NCI-H2171 (cell line): Measurements from ENCODE around the gene SCN7A.
"Not testable (repeated sequence)": the region's sequence is repeated elsewhere in the genome, so short reads cannot be mapped to it uniquely, and the experiment has no call there.

Source experiments
- DNase-seq: peaks from one replicate; lab custom pipeline; 2025; lab: John Stamatoyannopoulos, UW

The SCN7A gene

GRCh38 chr2:166454006-166454595, 39.9 kb downstream of the SCN7A start:
- DNase-seq = no peak

GRCh38 chr2:166451468-166451867, 42.6 kb downstream of the SCN7A start:
- no peak for DNase-seq

- no peak for DNase-seq
These were observed 44.6 kb downstream of the SCN7A start for GRCh38 chr2:166449439-166449838.

GRCh38 chr2:166448106-166448505, 45.9 kb downstream of the SCN7A start:
- DNase-seq = no peak

GRCh38 chr2:166444306-166444705, 49.7 kb downstream of the SCN7A start:
- no peak for DNase-seq

GRCh38 chr2:166440313-166440712, 53.7 kb downstream of the SCN7A start:
- DNase-seq = no peak

GRCh38 chr2:166439078-166439477, 55.0 kb downstream of the SCN7A start:
- DNase-seq = no peak

GRCh38 chr2:166436976-166437375, 57.1 kb downstream of the SCN7A start:
- no peak for DNase-seq

- no peak for DNase-seq
These were observed 57.9 kb downstream of the SCN7A start for GRCh38 chr2:166436189-166436588.

- no peak for DNase-seq
These were observed 59.6 kb downstream of the SCN7A start for GRCh38 chr2:166434491-166434890.

- DNase-seq = no peak
These were observed 60.6 kb downstream of the SCN7A start for GRCh38 chr2:166433457-166433856.

GRCh38 chr2:166432331-166432730, 61.7 kb downstream of the SCN7A start:
- no peak for DNase-seq

GRCh38 chr2:166424841-166425240, 69.2 kb downstream of the SCN7A start:
- no peak for DNase-seq

GRCh38 chr2:166419616-166419934, 74.5 kb downstream of the SCN7A start:
- DNase-seq = no peak

GRCh38 chr2:166418853-166419615, 75.0 kb downstream of the SCN7A start:
- no peak for DNase-seq

- no peak for DNase-seq
These were observed 76.4 kb downstream of the SCN7A start for GRCh38 chr2:166417669-166418068.

- DNase-seq = no peak
These were observed 80.8 kb downstream of the SCN7A start for GRCh38 chr2:166413255-166413654.

- no peak for DNase-seq
These were observed 82.4 kb downstream of the SCN7A start for GRCh38 chr2:166411473-166412230.

- DNase-seq = no peak
These were observed 83.1 kb downstream of the SCN7A start for GRCh38 chr2:166410828-166411472.

GRCh38 chr2:166407746-166408145, 86.3 kb downstream of the SCN7A start:
- not testable (repeated sequence) for DNase-seq

- DNase-seq = no peak
These were observed 87.7 kb downstream of the SCN7A start for GRCh38 chr2:166406374-166406773.

GRCh38 chr2:166405569-166405926, 88.5 kb downstream of the SCN7A start:
- no peak for DNase-seq
